BLaER1 (cell line): ENCODE measurements around the gene CHST15.

Experiments used
- H3K27ac ChIP-seq: shearing (Covaris generic); formaldehyde crosslinking; 2 replicates; pipeline ENCODE4 v1.8.1; 2022
- H3K27me3 ChIP-seq: shearing (Covaris generic); formaldehyde crosslinking; 2 replicates; pipeline ENCODE4 v1.8.1; 2022
- H3K36me3 ChIP-seq: shearing (Covaris generic); formaldehyde crosslinking; 2 replicates; pipeline ENCODE4 v1.8.1; 2022
- H3K4me1 ChIP-seq: shearing (Covaris generic); formaldehyde crosslinking; 2 replicates; pipeline ENCODE4 v1.8.1; 2022
- H3K4me2 ChIP-seq: shearing (Covaris generic); formaldehyde crosslinking; 2 replicates; pipeline ENCODE4 v1.8.1; 2022
- H3K4me3 ChIP-seq: shearing (Covaris generic); formaldehyde crosslinking; 2 replicates; pipeline ENCODE4 v1.8.1; 2022
- H3K9ac ChIP-seq: shearing (Covaris generic); formaldehyde crosslinking; 2 replicates; pipeline ENCODE4 v1.8.1; 2022
- H3K9me3 ChIP-seq: shearing (Covaris generic); formaldehyde crosslinking; 2 replicates; pipeline ENCODE4 v1.8.1; 2022
- H4K20me1 ChIP-seq: shearing (Covaris generic); formaldehyde crosslinking; 2 replicates; pipeline ENCODE4 v1.8.1; 2022
- Cebpa-rat ChIP-seq: shearing (Covaris generic); IDR thresholded peaks from 2 replicates; pipeline ENCODE4 v1.8.1; 2022

CHST15 gene

GRCh38 chr10:123997486-123998196 lies 95.8 kb downstream of the CHST15 start:
- no peak for TF ChIP-seq Cebpa-rat
- Histone ChIP-seq H3K27me3 (no peaks in the 10 kb centered on the region), H3K4me3 (no peak overlapping the region), H3K27ac (no peak overlapping the region), H3K36me3 (0 out of 2 replicates have a peak, but pooled peaks cover 6% of the 10 kb centered on the region), H3K9ac (no peak overlapping the region), H3K4me2 (peak overlapping the region; percentile 9; the same call in 1 of the 2 replicates), H4K20me1 (peaks cover 59% of the 10 kb centered on the region), H3K9me3 (no peaks in the 10 kb centered on the region), H3K4me1 (peaks cover 60% of the 10 kb centered on the region)

- 0 out of 2 replicates have a peak, but pooled peaks cover 6% of the 10 kb centered on the region for H3K36me3 ChIP-seq
- TF ChIP-seq Cebpa-rat: no peak
- H3K27ac ChIP-seq: no peak overlapping the region
- H3K4me3 ChIP-seq: no peak overlapping the region
- peaks cover 53% of the 10 kb centered on the region for H4K20me1 ChIP-seq
- H3K9ac ChIP-seq: no peak overlapping the region
- H3K4me2 ChIP-seq: 0 out of 2 replicates have a peak overlapping the region, but pooled peaks have one; percentile 9
- H3K27me3 ChIP-seq: peaks cover 4% of the 10 kb centered on the region
- H3K9me3 ChIP-seq: peaks cover 3% of the 10 kb centered on the region; the same call in 1 of the 2 replicates
- peaks cover 60% of the 10 kb centered on the region for H3K4me1 ChIP-seq
These were observed 96.4 kb downstream of the CHST15 start for GRCh38 chr10:123997013-123997412.

GRCh38 chr10:123996302-123996701 lies 97.1 kb downstream of the CHST15 start:
- H3K4me1 ChIP-seq: peaks cover 54% of the 10 kb centered on the region

GRCh38 chr10:123995461-123996131 lies 97.8 kb downstream of the CHST15 start:
- Histone ChIP-seq H4K20me1 (peaks cover 39% of the 10 kb centered on the region), H3K4me2 (peak overlapping the region; percentile 96), H3K9ac (peak overlapping the region; percentile 55), H3K27ac (no peak overlapping the region), H3K36me3 (no peaks in the 10 kb centered on the region), H3K4me1 (peaks cover 47% of the 10 kb centered on the region), H3K27me3 (peaks cover 8% of the 10 kb centered on the region), H3K4me3 (peak overlapping the region; percentile 59), H3K9me3 (peaks cover 9% of the 10 kb centered on the region; the same call in 1 of the 2 replicates)
- no peak for TF ChIP-seq Cebpa-rat

More at GRCh38 chr10:123996302-123996701, 97.1 kb downstream of the CHST15 start:
- TF ChIP-seq Cebpa-rat: no peak
- no peak overlapping the region for H3K4me3 ChIP-seq
- no peak overlapping the region for H3K9ac ChIP-seq
- H3K9me3 ChIP-seq: peaks cover 9% of the 10 kb centered on the region; the same call in 1 of the 2 replicates
- H3K4me2 ChIP-seq: peak overlapping the region; percentile 96; the same call in 1 of the 2 replicates
- peaks cover 46% of the 10 kb centered on the region for H4K20me1 ChIP-seq
- H3K27me3 ChIP-seq: peaks cover 8% of the 10 kb centered on the region
- no peaks in the 10 kb centered on the region for H3K36me3 ChIP-seq
- H3K27ac ChIP-seq: no peak overlapping the region

GRCh38 chr10:123995082-123995460 lies 98.3 kb downstream of the CHST15 start:
- no peak for TF ChIP-seq Cebpa-rat
- no peaks in the 10 kb centered on the region for H3K36me3 ChIP-seq
- H3K27ac ChIP-seq: no peak overlapping the region
- peaks cover 8% of the 10 kb centered on the region for H3K27me3 ChIP-seq
- peak overlapping the region; percentile 59 for H3K4me3 ChIP-seq
- H3K4me1 ChIP-seq: peaks cover 42% of the 10 kb centered on the region
- H3K9me3 ChIP-seq: peaks cover 9% of the 10 kb centered on the region; the same call in 1 of the 2 replicates
- H4K20me1 ChIP-seq: peaks cover 34% of the 10 kb centered on the region
- H3K9ac ChIP-seq: peak overlapping the region; percentile 55
- H3K4me2 ChIP-seq: peak overlapping the region; percentile 96

GRCh38 chr10:123994417-123995081 lies 98.8 kb downstream of the CHST15 start:
- Histone ChIP-seq H3K4me1 (peaks cover 39% of the 10 kb centered on the region), H3K27me3 (peaks cover 8% of the 10 kb centered on the region), H3K36me3 (no peaks in the 10 kb centered on the region), H3K4me3 (peak overlapping the region; percentile 59), H3K9ac (peak overlapping the region; percentile 45), H3K27ac (no peak overlapping the region), H3K9me3 (peaks cover 9% of the 10 kb centered on the region; the same call in 1 of the 2 replicates), H3K4me2 (peak overlapping the region; percentile 96), H4K20me1 (peaks cover 30% of the 10 kb centered on the region)
- TF ChIP-seq Cebpa-rat: no peak

GRCh38 chr10:123993534-123994416 lies 99.6 kb downstream of the CHST15 start:
- Histone ChIP-seq H4K20me1 (peaks cover 30% of the 10 kb centered on the region), H3K36me3 (no peaks in the 10 kb centered on the region), H3K27me3 (peaks cover 8% of the 10 kb centered on the region), H3K4me2 (peak overlapping the region; percentile 96), H3K9me3 (peaks cover 9% of the 10 kb centered on the region; the same call in 1 of the 2 replicates), H3K9ac (peak overlapping the region; percentile 45), H3K27ac (no peak overlapping the region), H3K4me1 (peaks cover 39% of the 10 kb centered on the region), H3K4me3 (peak overlapping the region; percentile 59)
- no peak for TF ChIP-seq Cebpa-rat

GRCh38 chr10:123991611-123992570 lies 101.5 kb downstream of the CHST15 start:
- H3K4me2 ChIP-seq: no peak overlapping the region
- peaks cover 8% of the 10 kb centered on the region for H3K27me3 ChIP-seq
- no peak for TF ChIP-seq Cebpa-rat
- no peak overlapping the region for H3K27ac ChIP-seq
- H4K20me1 ChIP-seq: peaks cover 14% of the 10 kb centered on the region
- H3K4me1 ChIP-seq: peaks cover 25% of the 10 kb centered on the region
- no peaks in the 10 kb centered on the region for H3K36me3 ChIP-seq
- H3K4me3 ChIP-seq: no peak overlapping the region
- peaks cover 9% of the 10 kb centered on the region; the same call in 1 of the 2 replicates for H3K9me3 ChIP-seq
- H3K9ac ChIP-seq: no peak overlapping the region
